Measurements from ENCODE around the gene PRDM13.

DNA sequence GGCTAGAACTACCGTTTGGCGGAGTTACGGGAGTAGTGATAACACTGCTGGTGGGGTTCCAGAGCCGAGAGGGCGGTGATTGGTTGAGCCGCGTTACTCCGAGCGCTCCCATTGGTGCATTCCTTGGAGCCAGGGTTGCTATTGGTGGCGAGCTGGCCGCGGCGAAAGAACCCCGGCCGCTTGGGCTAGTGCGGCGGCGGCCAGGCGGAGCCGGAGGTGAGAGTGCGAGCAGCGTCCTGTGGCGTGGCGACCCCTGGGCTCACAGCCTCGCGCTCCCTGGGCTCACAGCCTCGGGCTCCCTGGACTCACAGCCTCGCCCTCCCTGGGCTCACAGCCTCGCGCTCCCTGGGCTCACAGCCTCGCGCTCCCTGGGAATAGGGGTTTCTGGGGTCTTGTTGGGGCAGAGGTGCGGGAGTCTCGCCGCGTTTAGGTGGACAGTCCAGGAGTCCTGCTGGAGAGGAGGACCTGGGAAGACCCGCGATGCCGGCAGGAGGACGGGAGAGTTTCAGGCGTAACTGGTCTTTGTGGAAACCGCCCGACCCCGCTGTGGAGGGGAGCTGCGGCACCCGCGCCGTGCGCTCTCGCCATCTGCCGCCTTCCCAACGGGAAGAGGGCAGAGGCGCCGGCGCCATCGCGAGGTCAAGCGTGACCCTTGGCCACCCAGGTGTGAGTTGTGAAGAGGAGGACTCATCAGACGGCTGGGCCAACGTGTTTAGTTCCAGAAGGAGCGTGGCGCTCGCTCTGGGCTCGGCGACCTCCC, 12.2 kb downstream of the PRDM13 start:
- TF ChIP-seq POLR2A (IDR thresholded peaks at IDR 0.05) (no peak), CTCF (IDR thresholded peaks at IDR 0.05) (no peak)
